Activated T-cell treated with anti-CD3 and anti-CD28 coated beads for 24 hours (primary cell): Measurements from ENCODE around the gene DEFB116.
"Not testable (repeated sequence)": the region's sequence is repeated elsewhere in the genome, so short reads cannot be mapped to it uniquely, and the experiment has no call there.

Source experiments
- DNase-seq: peaks from one replicate; pipeline ENCODE4 v3.0.0-alpha.2; 2020; ENCODE audit warnings: low read depth

The DEFB116 gene

GRCh38 chr20:31308535-31309162 lies at the start of gene DEFB116:
TSS of gene DEFB116 (minus strand) at chr20:31308585. CDS start at chr20:31308585, 0 bp downstream.
- DNase-seq, result no peak

DNA sequence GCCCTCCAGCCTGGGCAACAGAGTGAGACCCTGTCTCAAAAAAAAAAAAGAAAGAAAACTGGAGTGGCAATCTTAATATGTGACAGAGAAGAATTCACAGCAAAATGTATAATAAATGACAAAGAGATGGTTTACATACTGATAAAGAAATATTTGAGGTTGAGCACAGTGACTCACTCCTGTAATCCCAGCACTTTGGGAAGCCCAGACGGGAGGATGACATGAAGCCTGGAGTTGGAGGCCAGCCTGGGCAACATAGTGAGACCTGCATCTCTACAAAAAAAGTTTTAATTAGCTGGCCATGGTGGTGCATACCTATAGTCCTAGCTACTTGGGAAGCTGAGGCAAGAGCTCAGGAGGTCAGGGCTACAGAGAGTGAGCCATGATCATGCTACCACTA lies 47.6 kb upstream of the DEFB116 start:
- DNase-seq, result no peak

DNA sequence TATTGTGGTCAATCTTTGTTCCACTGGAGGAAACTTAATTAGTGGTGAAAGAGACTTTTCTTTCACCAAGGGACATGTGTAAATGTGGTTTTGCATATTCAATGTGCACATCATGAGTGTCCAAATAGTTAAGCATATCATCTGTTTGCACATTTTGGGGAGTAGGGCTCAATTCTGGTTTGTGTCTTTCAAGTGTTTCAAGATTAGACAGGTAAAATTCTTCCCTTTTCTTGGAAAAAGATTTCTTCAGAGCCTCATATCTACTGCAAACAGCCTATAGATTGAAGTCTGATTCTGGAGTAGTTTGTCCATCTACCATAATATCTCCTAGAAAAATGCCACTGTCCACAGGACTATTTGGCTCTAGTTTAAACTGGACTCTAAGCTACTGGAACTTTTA lies 33.1 kb upstream of the DEFB116 start:
- DNase-seq, result no peak

- DNase-seq, result no peak
Observed at GRCh38 chr20:31330893-31331292, 22.5 kb upstream of the DEFB116 start.

- no peak for DNase-seq
Observed at GRCh38 chr20:31322504-31322903, 14.1 kb upstream of the DEFB116 start.

GRCh38 chr20:31284964-31285363 lies 23.4 kb downstream of the DEFB116 start:
- not testable (repeated sequence) for DNase-seq

DNA sequence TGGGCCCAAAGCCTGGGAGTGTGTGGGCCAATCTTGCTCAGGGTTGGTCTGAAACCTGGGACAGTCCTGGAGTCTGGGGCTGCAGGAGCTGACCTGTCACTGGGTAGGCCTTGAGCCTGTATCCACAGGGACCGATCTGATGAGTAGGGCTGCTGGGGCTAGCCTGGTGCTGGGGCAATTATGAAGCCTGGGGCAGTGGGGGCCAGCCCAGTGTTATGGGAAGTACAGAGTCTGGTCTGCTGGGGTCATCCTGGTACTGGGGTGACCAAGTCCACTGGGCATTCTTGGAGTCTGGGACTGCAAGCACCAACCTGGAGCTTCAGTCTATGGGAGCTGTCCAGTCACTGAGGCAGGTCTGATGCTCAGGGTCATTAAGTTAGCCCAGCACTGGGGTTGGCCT lies 30.2 kb downstream of the DEFB116 start:
- no peak for DNase-seq

- no peak for DNase-seq
Observed at GRCh38 chr20:31274441-31274840, 33.9 kb downstream of the DEFB116 start.

GRCh38 chr20:31260326-31260932 lies 48.0 kb downstream of the DEFB116 start:
- DNase-seq, result no peak

DNA sequence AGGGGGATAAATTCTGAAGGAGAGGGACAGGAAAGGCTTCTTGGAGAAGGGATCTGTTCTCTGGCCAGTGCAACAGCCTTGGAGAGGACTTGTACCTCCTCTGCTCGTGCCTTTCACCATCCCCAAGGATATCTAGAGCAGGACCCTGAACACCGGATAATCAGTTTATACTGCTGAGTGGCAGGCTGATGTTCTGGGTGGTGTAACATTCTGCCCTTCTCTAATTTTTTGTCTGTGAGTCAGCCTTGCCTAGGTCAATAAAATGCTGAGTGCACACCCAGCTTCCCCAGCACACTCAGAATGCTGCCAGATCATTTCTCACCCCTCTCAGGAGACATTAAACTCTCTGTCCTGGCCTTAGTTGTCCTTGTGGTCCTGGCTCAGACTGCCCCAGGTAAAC lies 51.0 kb downstream of the DEFB116 start, which contains the start of gene DEFB115:
DEFB115 (plus strand) TSS at position 301 of the 400 bp plus-strand sequence; CDS start at position 301, 0 bp downstream.
- no peak for DNase-seq

DNA sequence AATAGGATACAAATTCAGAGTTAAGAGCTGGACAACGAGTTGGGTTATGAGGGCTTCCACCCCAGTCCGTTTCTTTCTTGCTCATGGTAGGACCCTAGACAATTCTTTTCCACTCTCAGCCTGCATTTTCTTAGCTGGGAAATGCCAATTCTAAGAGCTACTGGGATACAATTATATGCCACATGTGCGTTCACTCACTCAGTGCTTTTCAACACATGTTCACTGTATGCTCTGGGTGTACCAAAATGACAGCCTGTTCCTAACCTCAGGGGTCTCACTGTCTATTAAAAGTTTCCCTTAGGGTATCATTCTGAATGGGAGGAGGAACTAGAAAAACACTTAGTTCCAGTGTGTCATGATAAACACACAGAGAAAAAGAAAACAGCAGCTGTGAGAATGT lies 51.4 kb downstream of the DEFB116 start:
- DNase-seq, result no peak
